SK-N-MC (cell line): ENCODE data around the gene SYT8.

Experiments
- DNase-seq: peaks from one replicate; pipeline ENCODE4 v3.0.0-alpha.2; 2011; ENCODE audit warnings: low read depth, low spot score
- H3K27ac ChIP-seq: fragments of 200-600 bp; sonication (generic); 2 replicates; pipeline ENCODE4 v1.5.1; 2016; ENCODE audit warnings: mixed run types
- H3K36me3 ChIP-seq: fragments of 200-600 bp; sonication (generic); 2 replicates; pipeline ENCODE4 v1.6.1; 2017; ENCODE audit warnings: antibody characterized with exemption, low read length, mixed read lengths; ENCODE audit not compliant: insufficient read depth
- H3K4me3 ChIP-seq: fragments of 200-600 bp; sonication (generic); 2 replicates; pipeline ENCODE4 v1.5.1; 2016
- H3K9ac ChIP-seq: fragments of 200-600 bp; sonication (generic); 2 replicates; pipeline ENCODE4 v1.8.0; 2017; ENCODE audit warnings: mixed run types, mixed read lengths; ENCODE audit not compliant: insufficient read length
- H3K9me3 ChIP-seq: fragments of 200-600 bp; sonication (generic); 2 replicates; pipeline ENCODE4 v1.6.1; 2017; ENCODE audit warnings: low read depth, mild to moderate bottlenecking, antibody characterized with exemption, low read length, moderate library complexity, mixed read lengths
- EZH2 ChIP-seq: fragments of 200-600 bp; sonication (generic); IDR thresholded peaks from one replicate; pipeline ENCODE4 v1.6.1; 2017; ENCODE audit warnings: antibody characterized with exemption
- FOXP2 ChIP-seq: optimal IDR thresholded peaks from 2 replicates; pipeline ENCODE3; 2011; ENCODE audit warnings: mild to moderate bottlenecking, moderate library complexity; ENCODE audit not compliant: insufficient read depth; ENCODE audit errors: extremely low read length, control extremely low read depth
- POLR2AphosphoS5 ChIP-seq: IDR thresholded peaks from 2 replicates; pipeline ENCODE4 v1.6.1; 2012; ENCODE audit warnings: mild to moderate bottlenecking, low read depth, low read length, borderline replicate concordance

Gene SYT8

DNA sequence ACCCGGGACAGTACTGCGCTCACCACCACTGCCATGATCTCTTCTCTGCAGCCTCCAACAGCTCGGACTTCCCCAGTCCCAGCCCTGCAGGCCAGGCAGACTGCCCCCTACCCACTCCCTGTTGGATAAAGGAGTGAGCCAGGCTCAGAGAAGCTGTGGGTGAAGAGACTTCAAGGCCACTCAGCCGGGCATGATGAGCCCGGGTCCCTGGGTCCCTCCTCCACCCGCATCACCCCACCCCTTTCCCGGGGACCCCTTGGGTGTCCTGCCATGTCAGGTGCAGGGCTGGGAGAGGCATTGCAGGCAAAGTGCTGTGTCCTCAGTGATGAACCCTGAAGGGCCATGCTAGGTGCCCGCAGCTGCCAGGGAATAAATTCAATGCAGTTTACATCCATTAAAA is 32.6 kb downstream of the SYT8 start:
- H3K4me3 ChIP-seq = no peak overlapping the region
- H3K9me3 ChIP-seq = no peaks in the 10 kb centered on the region
- TF ChIP-seq FOXP2 (no peak), EZH2 (no peak), POLR2AphosphoS5 (no peak)
- H3K27ac ChIP-seq = no peak overlapping the region
- no peak overlapping the region for H3K9ac ChIP-seq
- no peak for DNase-seq
- H3K36me3 ChIP-seq = no peaks in the 10 kb centered on the region

DNA sequence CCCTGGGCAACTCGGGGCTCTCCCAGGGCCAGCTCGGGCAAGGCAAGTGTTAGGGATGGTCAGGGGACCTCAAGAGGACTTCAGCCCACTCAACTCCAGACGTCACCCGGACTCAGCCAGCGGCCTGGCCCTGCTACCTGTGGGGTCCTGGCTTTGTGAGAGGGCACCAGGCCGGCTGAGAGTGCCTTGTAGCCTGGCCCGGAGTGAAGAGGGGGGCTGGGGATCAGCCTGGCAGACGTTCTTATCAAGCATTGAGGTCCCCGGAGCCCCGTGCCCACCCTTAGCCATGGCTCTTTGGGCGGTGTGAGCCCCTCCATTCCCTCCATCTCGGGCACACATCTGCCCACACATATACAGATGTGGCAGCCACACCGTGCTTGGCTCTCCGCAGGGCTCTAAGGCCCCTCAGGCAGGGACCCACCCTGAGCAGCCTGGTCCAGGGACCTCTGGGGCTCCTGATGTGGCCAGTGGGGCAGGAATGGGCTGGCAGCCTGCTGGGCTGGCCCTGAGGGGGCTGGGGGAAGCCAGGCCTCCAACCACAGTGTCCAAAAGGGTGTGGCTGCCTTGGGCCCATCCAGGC is 33.4 kb downstream of the SYT8 start:
- no peak overlapping the region for H3K27ac ChIP-seq
- no peaks in the 10 kb centered on the region for H3K9me3 ChIP-seq
- no peaks in the 10 kb centered on the region for H3K36me3 ChIP-seq
- no peak overlapping the region for H3K4me3 ChIP-seq
- no peak for DNase-seq
- H3K9ac ChIP-seq = no peak overlapping the region
- no peak for TF ChIP-seq EZH2
- no peak for TF ChIP-seq FOXP2
- no peak for TF ChIP-seq POLR2AphosphoS5

DNA sequence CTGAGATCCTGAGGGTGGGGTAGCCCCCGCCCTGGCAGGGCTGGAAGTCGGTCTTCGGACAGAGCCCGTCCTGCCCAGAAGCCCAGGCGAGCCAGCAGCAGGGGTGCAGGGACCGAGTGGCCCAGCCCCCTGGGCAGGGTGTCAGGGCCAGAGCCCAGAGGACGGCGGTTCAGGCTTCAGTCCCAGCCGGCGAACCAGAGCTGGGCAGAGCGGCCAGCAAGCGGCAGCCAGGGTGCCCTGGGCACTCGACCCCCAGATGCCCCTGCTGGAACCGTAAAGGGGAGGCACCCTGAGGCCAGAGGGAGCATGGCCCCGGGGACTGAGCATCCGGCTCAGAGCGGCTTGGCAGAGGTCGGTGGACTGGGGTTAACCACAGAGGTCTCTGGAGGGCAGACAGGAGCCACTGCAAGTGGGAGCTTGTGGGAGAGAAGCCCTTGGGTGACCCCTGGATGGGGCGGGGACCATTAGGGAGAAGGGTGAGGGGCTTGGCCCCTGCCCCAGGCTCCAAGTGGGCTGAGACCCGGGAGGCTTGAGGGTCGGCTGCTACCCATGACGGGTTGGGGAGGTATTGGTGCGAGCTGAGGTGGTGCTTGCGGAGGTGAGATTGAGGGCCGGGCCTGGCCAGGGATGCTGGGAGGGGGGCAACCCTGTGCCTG is 34.0 kb downstream of the SYT8 start:
- TF ChIP-seq POLR2AphosphoS5 (no peak), EZH2 (no peak), FOXP2 (no peak)
- Histone ChIP-seq H3K36me3 (no peaks in the 10 kb centered on the region), H3K27ac (no peak overlapping the region), H3K9ac (no peak overlapping the region), H3K9me3 (no peaks in the 10 kb centered on the region), H3K4me3 (no peak overlapping the region)
- no peak for DNase-seq

DNA sequence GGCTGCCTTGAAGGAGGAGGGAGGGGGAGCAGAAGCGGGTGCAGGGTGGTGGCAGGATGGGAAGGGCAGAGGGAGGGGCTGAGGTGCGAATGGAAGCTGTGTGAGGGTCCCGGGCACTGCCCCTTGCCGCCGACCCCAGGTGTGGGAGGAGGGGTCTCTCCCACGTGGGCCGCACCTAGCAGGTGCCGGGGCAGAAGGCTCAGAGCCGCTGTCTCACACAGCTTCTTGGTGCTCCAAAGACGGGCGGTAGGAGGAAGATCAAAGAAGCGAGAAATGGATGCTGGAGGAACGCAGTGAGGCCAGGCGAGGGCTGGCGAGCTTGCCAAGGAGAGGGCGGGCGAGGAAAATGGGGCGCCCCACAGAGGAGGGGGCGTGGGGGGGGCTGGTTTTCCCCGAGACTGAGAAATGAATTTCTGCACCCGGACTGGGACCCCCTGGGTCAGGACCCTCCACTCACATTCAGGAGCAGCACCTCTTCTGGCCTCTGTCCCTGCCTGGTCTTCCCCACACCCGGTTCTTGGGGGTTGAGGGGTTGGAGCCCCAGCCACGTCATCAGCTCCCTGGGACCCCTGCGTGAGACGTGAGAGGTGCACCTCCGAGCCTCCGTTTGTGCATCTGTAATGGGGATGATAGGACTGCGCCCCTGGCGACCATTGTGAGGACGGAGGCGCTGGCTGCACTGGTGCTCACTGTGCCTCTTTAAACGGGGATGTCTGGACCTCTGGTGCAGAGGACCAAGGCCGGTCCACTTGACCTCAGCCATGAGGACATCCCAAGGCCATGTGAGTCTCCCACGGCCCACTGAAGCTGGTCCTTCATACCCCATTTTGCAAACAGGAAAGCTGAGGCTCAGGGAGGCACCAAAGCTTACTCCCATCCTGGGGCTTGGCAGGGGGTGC is 34.9 kb downstream of the SYT8 start:
- no peak overlapping the region for H3K27ac ChIP-seq
- H3K36me3 ChIP-seq = no peaks in the 10 kb centered on the region
- TF ChIP-seq EZH2 (no peak), FOXP2 (no peak), POLR2AphosphoS5 (no peak)
- DNase-seq = no peak
- no peak overlapping the region for H3K9ac ChIP-seq
- no peaks in the 10 kb centered on the region for H3K9me3 ChIP-seq
- no peak overlapping the region for H3K4me3 ChIP-seq

DNA sequence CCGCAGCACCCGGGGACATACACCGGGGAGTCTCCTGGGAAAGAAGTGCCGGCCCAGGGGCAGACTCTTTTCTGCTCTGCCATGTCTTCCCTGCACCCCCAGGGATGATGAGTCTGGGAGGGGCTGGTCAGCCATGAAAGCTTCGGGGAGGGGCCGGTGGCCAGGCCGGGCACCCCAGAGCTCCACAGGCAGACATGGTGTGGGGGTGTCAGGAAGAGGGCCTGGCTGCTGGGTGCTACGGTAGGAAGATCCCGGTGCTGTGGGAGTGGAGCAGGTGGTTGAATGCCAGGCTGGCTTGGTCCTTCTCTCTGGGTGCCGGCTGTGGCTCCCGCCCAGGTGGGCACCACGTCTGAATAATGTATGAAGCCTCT is 35.5 kb downstream of the SYT8 start:
- TF ChIP-seq EZH2 (no peak), FOXP2 (no peak), POLR2AphosphoS5 (no peak)
- Histone ChIP-seq H3K9ac (no peak overlapping the region), H3K27ac (no peak overlapping the region), H3K9me3 (no peaks in the 10 kb centered on the region), H3K4me3 (no peak overlapping the region), H3K36me3 (no peaks in the 10 kb centered on the region)
- DNase-seq = no peak

DNA sequence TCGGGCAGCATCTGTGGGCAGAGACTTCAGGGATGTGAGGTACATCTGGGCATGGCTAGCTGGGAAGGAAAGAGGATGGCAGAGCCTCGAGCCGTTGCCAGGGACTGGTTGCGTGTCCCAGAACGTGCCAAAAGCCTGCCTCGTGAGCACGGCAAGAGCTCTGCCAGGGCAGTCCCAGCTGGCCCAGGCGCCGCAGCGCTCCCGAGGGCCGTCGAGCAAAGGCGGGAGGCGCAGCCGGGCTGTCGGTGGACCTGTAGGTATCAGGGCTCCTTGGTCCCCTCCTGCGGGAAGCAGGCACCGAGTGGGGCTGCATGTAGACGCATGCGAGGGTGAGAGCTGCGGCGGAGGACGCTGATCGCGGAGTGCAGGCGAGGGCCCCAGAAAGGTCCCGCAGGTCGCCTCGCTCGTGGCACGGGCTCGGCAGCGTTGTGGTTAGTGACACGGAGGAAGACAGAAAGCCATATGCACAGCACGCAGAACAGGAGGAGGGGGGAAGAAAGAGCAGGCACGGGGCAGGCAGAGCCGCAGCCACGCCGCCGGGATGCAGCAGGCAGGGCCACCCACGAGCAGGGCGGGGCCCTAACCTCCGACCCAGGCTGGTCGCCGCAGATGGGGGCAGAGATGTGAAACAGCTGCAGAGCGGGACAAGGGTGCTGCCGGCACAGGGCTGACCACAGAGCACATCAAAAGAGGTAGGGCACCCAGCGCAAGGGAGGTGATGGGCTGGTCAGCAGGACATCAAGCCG is 36.1 kb downstream of the SYT8 start:
- H3K9ac ChIP-seq = no peak overlapping the region
- H3K36me3 ChIP-seq = no peaks in the 10 kb centered on the region
- TF ChIP-seq POLR2AphosphoS5 (no peak), EZH2 (no peak), FOXP2 (no peak)
- H3K9me3 ChIP-seq = no peaks in the 10 kb centered on the region
- H3K27ac ChIP-seq = no peak overlapping the region
- DNase-seq = no peak
- H3K4me3 ChIP-seq = no peak overlapping the region

DNA sequence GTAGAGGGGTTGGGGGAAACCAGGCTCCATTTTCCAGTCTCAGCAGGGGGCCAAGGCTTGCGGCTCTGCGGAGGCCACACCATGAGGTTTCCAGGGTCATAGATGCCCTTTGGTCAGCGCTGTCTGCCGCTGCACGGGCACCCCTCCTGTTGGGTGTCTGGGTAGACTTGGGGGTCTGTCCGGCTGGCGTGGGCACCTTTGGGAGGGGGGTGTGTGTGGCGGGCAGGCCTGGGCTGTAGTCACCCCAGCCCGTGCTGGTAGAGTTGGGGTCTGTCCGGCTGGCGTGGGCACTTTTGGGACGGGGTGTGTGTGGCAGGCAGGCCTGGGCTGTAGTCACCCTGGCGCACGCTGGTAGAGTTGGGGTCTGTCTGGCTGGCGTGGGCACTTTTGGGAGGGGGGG is 36.7 kb downstream of the SYT8 start:
- no peaks in the 10 kb centered on the region for H3K9me3 ChIP-seq
- DNase-seq = no peak
- no peak overlapping the region for H3K27ac ChIP-seq
- no peak overlapping the region for H3K9ac ChIP-seq
- H3K4me3 ChIP-seq = no peak overlapping the region
- H3K36me3 ChIP-seq = no peaks in the 10 kb centered on the region
- no peak for TF ChIP-seq EZH2
- TF ChIP-seq FOXP2 = no peak
- TF ChIP-seq POLR2AphosphoS5 = no peak
